Measurements from ENCODE around the gene VILL.
"Not testable (repeated sequence)": the region's sequence is repeated elsewhere in the genome, so short reads cannot be mapped to it uniquely, and the experiment has no call there.

VILL gene

DNA sequence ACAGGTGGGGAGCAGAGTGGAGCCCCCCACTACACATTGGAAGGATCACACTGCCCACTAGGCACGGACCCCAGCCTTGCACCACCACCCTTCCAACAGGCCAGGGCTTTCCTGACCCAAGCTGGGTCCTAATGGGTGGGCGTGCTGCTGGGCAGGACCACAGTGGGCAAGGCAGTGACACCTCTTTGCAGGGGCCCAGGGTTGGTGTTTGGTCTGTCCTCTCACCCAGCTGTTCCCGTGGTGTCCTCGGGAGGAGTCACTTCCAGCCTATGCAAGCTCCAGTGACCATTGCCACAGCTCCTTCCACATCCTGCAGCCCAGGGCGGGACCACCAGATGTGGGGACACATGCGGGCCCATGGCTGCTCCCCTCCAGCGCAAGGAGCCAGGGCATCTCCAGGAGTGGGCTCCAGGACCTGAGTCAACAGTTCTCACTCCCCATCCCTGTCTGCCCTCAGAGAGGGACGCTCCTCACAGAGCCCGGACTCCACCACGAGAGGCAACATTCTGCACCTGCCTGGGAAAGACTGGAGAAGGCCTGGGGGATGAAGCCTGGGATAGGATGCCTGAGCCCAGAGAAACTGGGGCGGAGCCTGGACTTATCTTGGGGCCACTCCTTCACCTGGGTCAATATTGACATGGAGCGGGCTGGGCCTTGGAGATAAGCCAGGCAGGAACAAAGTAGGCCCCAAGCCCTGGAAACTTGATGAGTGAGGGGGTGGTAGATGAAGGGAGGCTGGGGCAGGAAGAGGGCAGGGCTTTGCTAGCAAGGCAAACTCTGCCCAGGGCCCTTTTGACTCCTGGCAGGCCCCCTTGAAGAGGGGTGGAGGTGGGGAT, 3.9 kb upstream of the VILL start:
- no peak for DNase-seq

DNA sequence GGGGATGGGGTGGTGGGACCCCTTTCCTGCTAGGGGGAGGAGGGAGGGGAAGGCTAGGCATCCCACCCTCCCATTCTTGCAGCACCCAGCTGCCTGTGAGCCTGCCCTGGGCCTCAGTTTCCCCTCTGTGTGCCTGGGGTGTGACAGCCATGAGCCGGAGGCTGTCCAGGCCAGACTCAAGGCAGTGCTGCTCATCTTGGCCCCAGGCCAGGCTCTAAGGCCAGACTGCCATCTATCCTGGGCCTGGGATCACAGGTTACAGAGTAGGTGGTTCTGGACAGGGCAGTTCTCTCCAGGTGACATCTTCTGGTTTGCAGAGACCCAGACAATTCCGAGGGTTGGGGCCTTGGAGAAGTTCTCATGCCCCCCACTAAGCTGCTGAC, 3.3 kb upstream of the VILL start:
- DNase-seq, result no peak

DNA sequence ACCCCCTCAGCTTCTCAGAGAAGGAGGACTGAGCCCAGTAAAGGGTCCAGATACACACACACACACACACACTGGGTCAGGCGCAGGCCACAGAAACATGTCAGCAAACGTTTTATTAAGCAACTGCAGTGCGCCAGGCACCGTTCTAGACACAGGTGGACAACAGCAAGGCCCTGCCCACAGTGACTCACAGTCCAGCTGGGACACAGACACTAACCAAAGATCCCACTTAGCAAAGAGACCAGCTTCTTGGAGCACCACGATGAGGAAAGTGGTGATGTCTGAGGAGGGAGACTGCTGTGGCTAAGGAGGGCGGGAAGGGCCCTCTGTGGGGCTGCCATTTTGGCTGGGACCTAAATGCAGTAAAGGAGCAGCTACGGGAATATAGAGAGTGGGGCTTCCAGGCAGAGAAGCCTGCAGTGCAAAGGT, 2.8 kb upstream of the VILL start:
- no peak for DNase-seq

DNA sequence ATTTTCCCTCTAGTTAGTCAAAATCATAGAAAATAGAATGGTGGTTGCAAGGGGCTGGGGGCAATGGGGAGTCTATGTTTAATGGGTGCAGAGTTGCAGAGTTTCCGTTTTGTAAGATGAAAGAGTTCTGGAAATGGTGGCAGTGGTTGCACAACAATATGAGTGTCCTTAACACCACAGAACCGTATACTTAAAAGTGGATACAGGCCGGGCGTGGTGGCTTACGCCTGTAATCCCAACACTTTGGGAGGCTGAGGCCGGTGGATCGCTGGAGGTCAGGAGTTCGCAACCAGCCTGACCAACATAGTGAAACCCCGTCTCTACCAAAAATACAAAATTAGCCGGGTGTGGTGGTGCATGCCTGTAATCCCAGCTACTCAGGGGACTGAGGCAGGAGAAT, 2.2 kb upstream of the VILL start:
- not testable (repeated sequence) for DNase-seq

DNA sequence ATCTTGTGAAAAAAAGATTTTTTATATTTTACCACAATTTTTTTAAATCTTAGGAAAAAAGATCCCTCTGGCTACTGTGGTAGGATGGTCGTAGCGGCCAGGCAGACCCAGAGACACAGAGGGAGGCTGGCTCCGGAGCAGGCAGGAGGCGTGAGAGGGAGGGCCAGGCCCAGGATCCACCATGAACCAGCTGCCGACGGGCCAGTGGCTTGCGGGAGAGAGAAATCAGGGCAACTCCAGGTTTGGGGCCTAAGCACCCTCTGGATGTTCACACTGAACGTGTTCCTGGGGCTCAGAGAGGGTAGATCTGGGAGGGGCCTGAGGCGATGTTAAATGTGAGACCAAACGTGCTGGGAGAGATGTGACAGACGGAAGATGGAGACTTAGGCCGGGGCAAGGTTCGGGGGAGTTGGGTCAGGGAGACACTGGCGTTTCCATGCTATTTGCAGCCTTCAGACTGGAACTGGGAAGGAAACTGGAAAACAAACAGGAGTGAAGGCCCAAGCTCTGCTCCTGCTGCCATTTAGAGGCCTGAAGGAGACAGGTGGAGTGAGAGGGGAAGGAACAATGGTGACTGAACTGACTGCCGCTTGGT, 1.6 kb upstream of the VILL start:
- no peak for DNase-seq

DNA sequence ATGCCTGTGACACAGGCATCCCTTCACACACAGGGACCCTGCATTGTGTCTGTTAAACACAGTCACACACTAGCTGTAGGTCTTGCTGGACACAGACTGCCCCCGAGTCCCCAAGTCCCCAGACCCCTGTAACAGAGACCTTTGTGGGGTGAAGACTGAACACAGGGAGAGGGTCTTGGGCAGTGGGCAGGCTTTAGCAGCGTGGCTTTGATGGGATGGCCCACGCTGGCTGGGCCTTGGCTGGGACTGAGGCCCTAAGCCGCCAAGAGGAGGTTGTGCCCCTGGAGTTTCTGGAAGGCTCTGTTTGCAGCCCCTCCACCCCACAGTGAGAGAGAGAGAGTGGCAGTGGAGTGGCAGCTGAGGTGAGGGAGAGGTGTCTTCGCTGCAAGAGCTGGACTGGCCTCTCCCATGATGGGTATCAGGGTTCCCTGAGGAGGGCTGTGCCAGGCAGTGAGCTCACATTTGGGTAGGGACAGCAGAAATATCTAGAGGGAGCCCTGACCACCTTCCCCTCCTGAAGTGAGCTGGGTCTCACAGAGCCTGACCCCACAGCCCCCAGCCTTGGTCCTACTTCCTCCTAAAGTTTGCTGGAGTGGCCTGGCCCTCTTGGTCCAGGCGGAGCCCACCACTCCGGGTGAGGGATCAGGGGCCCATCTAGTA, 635 bp upstream of the VILL start:
- DNase-seq, result no peak

DNA sequence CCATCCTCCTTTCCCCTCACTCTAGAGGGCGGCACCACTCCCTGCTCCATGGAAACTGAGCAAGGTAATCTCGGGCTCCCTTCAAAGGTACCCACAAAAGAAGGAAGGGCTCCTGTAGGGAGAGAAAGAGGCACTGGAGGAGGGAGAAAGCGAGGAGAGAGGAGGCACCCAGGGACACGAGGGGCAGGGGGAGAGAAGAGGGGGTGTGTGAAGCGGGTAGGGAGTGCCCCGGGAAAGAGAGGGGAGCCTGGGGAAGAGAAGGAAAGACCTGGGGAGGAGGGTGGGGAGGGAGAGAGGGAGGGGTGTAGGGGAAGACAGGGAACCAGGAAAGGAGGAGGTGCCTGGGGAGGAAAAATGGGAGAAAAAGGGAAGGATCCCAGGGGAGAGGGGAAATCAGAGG, 523 bp downstream of the VILL start:
- no peak for DNase-seq

DNA sequence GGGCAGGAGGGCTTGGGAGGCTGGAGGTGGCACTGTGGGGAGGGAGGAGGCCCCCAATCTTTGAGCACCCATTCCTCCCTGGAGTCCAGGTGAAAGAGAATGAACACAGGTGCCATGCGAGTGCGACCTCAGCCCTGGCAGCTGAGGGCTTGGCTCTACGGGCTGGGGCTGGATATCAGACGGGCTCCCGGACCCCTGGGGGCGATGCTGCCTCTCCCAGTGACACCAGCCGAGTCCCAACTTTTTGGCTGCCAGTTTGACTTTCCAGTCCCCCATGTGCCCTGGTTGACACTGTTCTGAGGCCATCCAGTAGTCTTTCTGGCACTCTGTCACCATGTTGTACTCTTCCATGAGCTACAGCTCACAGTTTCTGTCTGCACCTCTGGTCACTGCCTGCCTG, 1.2 kb downstream of the VILL start:
- DNase-seq, result no peak

DNA sequence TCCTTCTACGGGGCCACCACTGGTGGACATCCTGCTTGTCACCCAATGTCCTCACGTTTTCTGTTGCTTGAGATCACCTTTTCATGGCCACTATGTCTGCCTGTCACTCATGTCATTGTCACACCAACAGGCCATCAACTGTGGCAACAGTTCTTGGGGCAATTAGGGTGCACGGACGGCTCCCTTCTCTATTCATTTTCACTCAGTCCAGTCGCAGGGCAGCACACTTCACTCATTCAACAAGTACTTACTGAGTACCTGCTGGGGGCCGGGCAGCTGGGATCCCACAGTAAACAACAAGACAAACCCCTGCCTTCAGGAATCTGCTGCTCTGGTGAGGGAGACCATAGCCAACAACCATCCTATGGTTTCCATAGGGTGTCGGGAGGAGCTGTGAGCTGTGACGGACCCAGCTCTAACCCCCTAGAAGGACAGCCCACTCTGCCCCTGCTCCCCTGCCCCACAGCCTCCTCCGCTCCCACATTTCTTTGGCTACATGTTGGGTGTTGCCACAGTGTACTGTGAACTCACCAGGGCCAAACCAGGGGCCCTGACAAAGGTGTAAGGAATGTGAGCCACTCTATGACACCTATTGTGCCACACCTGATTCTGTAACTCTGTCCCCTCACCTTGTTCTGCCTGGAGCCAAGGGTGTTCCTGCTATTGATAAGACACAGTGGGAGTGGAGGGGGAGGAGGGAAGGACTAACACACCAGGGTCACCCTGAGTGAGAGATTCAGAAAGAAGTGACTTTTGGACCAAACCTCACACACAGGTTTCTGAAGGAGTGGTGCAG, 1.9 kb downstream of the VILL start:
- DNase-seq, result no peak

DNA sequence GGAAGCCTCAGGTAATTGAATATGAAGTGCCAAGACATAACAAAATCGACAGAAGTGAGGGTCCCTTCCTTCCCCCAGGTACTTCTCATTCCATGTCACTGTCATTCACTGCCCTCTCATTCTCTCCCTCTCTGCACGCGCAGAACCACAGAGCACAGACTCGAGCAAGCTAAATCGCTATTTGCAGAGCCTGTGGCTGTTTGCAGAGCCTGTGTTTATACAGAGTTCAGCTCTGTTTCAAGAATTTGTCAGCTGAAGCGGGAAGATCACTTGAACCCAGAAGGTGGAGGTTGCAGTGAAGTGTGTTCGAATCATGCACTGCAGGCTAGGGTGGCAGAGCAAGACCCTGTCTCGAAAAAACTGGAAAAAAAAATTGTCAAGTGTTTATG, 2.5 kb downstream of the VILL start:
- no peak for DNase-seq

DNA sequence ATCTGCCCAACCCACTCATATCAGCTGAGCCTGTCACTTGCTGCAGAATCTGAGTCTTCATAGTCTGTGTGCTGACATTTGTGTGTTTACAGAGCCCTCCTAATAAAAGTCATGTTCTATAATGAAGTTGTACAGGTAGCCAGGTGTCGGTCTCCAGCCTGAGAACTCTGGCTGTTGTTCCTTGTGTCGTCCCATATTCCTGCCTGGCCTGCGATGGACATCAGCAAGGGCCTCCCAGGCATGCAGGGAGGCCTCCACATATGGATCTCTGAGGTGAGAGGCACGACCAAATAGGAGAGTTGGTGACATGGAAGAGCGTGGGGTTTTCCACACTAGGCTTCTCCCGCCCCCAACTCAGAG, 2.9 kb downstream of the VILL start:
- DNase-seq, result no peak

DNA sequence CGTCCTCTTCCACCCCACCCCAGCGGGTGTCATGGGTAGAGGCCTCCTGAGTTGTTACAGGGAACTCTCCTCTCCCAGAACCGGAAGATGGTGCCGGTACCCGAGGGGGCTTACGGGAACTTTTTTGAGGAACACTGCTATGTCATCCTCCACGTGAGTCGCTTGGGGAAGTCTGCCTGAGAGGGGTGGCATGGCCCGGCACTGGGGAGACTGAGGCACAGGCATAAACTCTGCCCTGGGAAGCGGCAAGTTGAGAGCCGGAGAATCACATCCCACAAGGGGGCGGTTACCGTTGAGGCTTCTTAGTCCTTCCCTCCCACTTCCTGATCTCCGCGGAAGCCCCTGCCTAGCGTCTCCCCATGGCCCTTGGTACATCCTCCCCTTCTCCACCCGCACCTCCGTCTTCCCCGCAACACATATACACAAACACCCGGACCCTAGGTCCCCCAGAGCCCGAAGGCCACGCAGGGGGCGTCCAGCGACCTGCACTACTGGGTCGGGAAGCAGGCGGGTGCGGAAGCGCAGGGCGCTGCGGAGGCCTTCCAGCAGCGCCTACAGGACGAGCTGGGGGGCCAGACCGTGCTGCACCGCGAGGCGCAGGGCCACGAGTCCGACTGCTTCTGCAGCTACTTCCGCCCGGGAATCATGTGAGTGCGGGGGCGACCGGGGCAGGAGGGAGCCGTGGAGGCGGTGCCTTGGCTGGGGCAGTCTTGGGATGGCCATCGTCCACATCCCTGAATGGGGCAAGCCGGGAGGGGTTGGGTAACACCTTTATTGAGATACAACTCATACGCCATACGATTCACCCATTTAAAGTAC, 3.4 kb downstream of the VILL start:
- peak; percentile 72 for DNase-seq

DNA sequence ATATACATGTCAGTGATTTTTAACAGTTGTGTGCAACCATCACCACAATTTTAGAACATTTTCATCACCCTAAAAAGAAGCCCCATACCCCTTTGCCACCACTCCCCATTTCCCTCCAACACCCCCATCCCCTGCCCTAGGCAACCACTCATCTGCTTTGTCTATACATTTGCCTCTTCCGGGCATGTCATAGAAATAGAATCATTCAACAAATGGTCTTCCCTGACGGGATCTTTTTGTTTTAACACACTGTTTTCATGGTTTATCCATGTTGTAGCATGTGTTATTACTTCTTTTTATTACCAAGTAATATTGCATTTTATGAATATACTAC, 4.0 kb downstream of the VILL start:
- no peak for DNase-seq

DNA sequence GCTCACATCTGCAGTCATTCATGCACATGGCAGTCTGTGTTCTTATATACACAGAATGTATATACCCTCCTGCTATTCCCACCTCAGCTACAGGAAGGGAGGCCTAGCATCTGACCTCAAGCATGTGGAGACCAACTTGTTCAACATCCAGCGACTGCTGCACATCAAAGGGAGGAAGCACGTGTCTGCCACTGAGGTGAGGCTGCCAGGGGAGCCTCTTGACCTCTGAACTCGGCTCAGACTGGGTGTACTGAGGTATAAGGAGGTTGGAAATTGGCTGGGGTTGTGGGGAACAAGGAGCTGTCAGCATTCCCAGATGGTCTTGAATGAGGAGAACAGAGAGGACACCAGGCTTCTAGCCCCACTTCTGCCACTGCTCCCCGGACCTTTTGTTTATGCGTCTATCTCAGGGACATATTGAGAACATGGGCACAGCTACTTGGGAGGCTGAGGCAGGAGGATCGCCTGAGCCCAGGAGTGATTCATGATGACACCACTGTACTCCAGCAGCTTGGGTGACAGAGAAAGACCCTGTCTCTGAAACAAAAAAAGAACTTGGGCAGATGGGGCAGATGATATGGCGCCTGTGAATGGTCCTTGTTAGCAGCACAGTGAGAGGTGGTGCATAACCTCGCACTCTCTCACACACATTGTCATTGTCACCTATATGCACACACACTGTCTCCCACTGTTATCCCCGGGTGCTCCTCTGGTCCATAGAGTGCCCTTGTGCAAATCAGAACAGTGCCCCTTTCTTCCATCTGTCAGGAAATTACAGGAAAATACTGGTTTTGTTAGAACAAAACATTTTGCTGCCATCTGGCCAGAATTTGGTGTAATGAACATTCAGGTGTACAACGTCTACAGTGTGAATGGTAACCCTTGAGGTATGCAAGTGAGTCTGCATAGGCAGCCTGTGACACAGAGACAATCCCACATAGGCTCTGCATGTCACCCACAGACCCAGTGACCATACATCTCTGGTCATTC, 5.4 kb downstream of the VILL start:
- DNase-seq, result no peak

DNA sequence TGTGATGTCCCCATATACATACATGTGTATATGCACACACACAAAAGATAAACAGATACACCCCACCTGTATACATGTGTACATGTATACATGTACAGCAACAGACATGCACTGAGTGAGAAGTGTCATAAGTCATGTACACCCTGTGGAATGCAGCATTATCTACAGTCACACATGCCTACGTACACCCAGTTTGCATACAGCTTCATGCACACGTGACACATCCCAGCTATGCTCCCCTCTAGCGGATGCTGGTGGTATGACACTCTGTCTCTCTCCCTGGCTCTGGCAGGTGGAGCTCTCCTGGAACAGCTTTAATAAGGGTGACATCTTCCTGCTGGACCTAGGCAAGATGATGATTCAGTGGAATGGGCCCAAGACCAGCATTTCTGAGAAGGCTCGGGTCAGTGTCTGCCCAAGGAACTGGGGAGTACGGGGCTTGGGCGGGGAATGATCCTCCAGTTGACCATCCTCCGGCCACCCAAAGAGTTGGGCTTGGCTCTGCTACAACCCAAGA, 6.3 kb downstream of the VILL start:
- DNase-seq, result peak; percentile 79

DNA sequence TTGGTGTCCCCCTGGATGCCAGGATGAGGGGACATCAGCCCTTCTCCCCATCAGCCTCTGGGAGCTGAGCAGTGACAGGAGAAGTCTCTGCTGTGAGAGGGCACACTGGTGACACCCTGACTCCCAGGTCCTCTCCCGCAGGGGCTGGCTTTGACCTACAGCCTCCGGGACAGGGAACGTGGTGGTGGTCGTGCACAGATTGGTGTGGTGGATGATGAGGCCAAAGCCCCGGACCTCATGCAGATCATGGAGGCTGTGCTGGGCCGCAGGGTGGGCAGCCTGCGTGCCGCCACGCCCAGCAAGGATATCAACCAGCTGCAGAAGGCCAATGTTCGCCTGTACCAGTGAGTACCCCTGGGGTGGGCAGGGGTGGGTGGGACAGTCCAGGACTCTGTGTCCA, 6.8 kb downstream of the VILL start:
- no peak for DNase-seq

DNA sequence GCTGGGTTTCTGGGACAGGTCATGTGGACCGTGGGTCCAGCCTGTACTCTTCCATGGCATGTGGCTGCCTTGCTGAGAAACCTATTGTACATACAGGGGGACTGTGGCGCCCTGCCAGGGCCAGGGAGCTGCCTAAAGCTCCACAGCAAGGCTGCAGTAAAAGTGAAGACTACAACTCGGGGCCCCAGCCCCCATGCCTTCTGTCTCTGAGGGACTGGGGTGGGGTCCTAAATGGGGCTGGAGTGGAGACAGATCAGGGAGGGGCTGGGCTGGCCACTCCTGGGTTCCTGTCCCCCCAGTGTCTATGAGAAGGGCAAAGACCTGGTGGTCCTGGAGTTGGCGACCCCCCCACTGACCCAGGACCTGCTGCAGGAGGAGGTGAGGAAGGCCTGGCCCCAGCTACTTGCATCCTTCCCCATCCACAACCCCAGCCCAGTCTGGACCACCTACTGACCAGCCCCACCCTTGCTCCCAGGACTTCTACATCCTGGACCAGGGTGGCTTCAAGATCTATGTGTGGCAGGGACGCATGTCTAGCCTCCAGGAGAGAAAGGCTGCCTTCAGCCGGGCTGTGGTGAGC, 7.3 kb downstream of the VILL start:
- DNase-seq, result no peak

DNA sequence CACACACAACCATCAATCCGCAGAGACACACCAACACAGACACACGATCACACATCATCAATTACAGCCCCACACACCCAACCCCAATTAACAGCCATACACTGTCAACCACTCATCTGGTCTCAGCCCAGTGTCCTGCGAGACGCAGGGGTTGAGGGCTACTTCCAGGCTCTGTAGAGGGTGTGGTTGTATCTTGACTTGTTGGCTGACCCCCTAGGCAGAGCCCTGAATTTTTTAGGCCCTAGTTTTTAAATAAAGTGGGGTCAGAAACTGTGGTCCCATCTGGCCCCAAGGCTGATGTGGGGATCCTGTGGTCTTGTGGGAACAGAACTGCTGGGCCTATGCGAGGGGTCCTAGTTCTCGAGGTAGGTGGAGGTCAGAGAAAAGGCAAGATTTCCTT, 9.2 kb downstream of the VILL start:
- no peak for DNase-seq

DNA sequence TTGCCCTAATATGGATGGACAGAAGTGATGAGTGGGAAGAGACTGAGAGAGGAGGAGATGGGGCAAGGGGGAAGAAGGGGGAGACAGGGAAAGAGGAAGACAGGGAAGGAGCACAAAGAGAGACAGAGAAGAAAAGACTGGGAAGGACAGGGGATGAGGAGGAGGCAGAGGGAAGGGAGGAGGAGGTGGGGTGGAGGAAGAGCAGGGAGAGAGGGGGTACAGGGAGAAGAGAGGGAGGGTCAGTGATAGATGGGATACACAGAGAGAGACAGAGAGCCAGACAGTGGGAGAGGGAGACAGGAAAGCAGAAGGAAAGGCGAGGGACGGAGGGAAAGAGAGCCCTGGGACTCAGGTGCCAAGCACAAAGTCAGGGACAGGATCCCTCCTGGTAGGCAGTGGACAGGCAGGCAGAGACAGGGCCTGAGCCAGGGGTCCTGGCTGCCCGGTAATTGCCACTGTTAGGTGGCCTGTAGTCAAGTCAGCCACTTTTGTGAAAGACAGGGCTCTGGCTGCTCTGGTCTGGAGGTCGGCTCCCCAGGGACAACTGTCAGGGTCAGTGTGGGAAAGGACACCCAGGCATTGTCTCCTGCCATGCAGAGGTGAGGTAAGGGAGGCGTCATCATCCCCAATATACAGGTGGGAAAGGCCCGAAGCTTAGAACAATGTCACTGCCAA, 9.8 kb downstream of the VILL start:
- DNase-seq, result no peak

DNA sequence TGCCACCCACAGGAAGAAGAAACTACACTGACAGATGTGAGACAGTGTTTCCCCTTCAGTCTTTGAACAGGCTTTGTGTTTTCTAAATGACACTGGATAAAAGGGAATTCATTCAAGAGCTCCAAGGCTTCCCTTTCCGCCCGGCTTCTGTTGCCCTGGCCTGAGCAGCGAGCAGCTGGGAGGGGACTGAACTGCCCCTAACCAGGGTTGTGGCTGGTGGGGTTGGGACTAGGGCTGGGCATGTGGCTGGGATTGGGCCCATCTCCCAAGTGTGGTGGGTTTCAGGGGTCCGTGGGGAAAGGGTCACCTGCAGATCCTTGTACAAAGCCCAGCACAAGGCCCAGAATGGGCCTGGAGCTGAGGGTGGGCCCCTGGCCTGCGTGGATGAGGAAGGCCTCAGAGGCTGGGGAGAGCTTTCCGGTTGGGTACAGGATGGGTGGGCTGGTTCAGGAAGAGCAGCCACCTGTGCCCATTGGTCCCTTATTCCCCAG, 10.4 kb downstream of the VILL start:
- no peak for DNase-seq

All from fibroblast of skin of back (primary cell).